Measurements from ENCODE around the gene TFF3.

- TF ChIP-seq, protein P1, sequence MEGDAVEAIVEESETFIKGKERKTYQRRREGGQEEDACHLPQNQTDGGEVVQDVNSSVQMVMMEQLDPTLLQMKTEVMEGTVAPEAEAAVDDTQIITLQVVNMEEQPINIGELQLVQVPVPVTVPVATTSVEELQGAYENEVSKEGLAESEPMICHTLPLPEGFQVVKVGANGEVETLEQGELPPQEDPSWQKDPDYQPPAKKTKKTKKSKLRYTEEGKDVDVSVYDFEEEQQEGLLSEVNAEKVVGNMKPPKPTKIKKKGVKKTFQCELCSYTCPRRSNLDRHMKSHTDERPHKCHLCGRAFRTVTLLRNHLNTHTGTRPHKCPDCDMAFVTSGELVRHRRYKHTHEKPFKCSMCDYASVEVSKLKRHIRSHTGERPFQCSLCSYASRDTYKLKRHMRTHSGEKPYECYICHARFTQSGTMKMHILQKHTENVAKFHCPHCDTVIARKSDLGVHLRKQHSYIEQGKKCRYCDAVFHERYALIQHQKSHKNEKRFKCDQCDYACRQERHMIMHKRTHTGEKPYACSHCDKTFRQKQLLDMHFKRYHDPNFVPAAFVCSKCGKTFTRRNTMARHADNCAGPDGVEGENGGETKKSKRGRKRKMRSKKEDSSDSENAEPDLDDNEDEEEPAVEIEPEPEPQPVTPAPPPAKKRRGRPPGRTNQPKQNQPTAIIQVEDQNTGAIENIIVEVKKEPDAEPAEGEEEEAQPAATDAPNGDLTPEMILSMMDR (IDR thresholded peaks at IDR 0.05): peak in 1 of 3 donors; percentile 15
- TF ChIP-seq POLR2A (IDR thresholded peaks at IDR 0.05): no peak
Measured at GRCh38 chr21:42337830-42338728, 22.9 kb upstream of the TFF3 start.

All from lower leg skin (tissue), 3 donors.